ENCODE measurements around the gene PPP2R5D. TPM values are rescaled to one million over a fixed set of nuclear protein-coding genes. Genes with fewer than 3 reads are reported as not detected.

The PPP2R5D gene
- total RNA-seq, 1 experiment from 2014 or later = 27.4 TPM

- H3K4me3 ChIP-seq = peak overlapping the region; percentile 74
- H3K9me3 ChIP-seq = no peaks in the 10 kb centered on the region
- H3K36me3 ChIP-seq = peaks cover 5% of the 10 kb centered on the region
- DNase-seq = no peak
- no peaks in the 10 kb centered on the region for H3K27me3 ChIP-seq
These were observed 70.0 kb downstream of the PPP2R5D start for GRCh38 chr6:43054206-43054943.

DNA sequence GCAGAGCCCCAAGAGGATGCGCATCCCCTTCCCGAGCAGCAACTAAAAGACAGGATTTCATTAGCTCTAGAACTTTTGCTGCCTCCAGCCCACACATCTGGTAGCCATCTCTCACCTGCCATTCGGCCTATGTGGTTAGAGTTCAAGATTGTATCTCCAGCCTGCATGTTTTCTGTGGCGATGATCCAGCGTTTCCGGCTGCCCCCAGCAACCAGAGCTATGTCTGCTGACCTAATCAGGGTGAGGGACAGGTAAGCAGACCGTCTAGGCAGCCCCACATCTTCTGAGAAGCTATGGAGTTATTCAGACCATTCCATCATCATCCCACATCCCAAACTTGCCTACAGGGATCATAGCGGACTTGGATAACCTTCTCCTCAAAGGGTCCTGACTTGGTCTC lies 71.6 kb downstream of the PPP2R5D start:
- Histone ChIP-seq H3K4me3 (no peak overlapping the region), H3K36me3 (peaks cover 5% of the 10 kb centered on the region), H3K9me3 (no peaks in the 10 kb centered on the region), H3K27me3 (no peaks in the 10 kb centered on the region)
- no peak for DNase-seq

DNA sequence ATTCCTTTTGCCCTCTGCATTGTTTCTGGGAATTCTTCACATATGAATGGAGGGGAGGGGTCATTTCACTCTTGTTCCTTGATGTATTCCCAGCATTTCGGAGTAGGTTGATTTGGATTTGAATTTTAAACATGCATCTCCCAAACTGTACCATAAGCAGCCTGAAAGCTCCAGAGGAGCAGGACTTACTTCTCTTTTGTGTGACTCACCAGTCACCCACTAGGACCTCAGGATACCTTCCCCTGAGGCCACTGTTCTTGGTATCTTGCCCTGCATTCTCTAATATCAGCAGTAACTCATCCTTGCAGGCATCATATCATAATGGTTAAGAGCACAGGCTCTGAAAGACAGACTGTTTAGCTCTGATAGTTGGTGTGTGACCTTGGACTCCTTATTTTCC lies 74.2 kb downstream of the PPP2R5D start:
- Histone ChIP-seq H3K9me3 (no peaks in the 10 kb centered on the region), H3K27me3 (no peaks in the 10 kb centered on the region), H3K4me3 (peak overlapping the region; percentile 96), H3K36me3 (peaks cover 2% of the 10 kb centered on the region; the same call in 1 of the 2 replicates)
- DNase-seq = no peak

DNA sequence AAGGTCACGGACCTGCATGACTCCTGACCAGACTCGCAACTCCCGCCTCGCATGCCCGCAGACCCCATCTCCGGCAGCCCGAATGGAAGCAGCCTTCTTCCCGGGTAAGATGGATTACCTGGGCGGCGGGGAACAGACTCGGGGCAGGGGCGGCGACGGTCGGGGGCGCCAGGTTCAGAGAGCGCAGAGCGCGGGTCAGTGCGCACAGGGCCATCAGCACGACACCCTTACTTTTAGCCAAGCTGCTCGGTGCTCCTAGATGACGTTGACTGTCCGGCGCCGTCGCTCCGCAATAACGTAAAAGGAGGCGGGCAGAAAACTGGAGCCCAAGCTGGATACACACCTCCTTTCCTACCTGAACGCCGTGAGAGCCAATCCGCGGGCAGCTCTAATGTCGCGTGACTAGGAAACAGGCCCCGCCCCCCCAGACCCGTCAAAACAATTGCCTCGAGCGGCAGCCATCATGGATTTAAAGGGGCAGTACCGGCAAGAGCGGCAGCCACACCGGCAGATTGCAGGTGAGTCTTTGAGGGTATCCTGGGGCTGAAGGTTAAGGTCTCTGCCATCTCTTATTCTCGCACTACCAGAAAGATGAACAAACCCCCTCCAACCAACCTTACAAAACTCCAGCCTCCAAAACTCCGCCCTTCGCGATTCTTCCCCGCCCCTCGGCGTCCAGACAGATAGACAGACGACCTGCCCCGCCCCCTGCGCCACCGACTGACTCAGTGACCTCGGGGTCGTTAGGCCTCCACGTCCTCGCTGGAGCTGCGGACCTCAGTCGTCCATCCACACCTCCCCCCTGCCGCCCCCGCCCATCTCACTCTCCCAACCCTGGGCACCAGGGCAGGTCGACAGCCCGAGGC lies 75.0 kb downstream of the PPP2R5D start, which contains the start of the genes KLC4 and MRPL2:
TSS of gene KLC4 (plus strand) at position 464 of the 866 bp plus-strand sequence. CDS start 1,705 bp downstream, outside the sequence.
TSS of gene MRPL2 (minus strand) at position 267 of the 866 bp plus-strand sequence. CDS start at position 214, 53 bp downstream.
- Histone ChIP-seq H3K4me3 (peak within 1 kb of the TSS; percentile 96), H3K27me3 (no peaks in the 10 kb centered on the region)

DNA sequence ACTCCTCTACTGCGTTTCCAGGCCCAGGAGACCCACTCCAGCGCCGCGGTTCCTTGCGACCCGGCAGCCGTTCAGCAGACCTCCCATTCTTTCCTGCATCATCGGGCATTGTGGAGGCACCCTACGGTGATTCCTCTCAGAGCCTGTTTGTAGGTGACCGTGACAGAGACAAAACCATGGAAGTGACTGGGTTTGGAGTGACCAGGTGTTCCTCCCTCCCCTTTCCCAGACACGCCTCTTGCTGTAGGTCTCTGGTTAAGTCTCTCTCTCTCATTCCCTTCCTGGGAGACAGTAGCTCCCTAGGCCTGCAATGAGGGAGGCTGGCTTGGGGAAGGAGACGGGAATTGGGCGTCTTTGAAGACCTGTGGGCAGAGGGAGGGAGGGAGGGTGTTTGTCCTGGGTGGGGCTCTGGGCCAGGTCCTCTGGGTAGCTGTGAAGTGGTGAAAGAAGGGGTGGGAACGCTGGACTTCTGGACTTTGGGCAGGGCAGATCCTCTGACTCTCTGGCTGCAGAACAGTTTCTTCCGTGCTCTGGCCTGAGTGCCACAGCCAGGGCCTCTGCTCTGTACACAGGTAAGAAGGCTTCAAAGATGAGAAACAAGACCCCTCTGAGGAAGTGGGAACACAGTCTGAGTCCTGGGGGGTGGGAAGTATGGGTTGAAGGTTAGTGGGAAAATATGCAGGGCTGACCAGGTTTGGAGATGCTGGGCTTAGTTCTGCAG lies 75.8 kb downstream of the PPP2R5D start:
- no peak for DNase-seq
- Histone ChIP-seq H3K36me3 (peaks cover 2% of the 10 kb centered on the region; the same call in 1 of the 2 replicates), H3K27me3 (no peaks in the 10 kb centered on the region), H3K4me3 (peak overlapping the region; percentile 96), H3K9me3 (no peaks in the 10 kb centered on the region)

More for the DNA sequence above, 75.0 kb downstream of the PPP2R5D start, which contains the start of the genes KLC4 and MRPL2:
- Histone ChIP-seq H3K36me3 (peaks cover 2% of the 10 kb centered on the region; the same call in 1 of the 2 replicates), H3K9me3 (no peaks in the 10 kb centered on the region)
- DNase-seq = peak; percentile 94

DNA sequence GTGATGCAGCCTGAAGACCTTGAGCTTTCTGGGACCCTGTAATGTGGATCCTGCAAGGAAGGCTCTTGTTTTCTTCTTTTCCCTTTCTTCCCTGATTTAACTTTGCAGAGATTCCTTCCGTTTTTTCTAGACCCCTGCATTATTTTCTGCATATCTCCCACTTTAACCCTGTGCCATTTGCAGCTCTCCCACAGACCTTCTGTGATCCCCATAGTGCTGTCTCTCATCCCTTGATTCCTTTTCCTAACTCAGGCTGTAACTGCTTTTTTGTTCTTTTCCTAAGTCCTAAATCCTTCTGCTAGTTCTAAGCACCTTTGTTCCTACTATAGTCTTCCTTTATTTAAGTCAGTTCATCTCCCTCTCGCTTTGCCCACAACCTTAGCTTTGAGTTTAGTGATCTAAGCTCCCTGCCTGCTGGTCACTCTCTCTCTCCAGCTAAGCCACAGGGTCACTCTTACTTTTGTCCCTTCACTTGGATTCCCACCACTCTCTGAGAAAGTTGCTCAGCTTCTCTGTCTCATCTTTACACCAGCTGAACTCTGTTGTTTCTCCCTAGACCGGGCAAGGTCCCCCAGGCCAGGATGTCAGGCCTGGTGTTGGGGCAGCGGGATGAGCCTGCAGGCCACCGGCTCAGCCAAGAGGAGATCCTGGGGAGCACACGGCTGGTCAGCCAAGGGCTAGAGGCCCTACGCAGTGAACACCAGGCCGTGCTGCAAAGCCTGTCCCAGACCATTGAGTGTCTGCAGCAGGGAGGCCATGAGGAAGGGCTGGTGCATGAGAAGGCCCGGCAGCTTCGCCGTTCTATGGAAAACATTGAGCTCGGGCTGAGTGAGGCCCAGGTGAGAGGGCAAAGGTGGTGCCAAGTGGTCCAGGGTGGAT lies 76.6 kb downstream of the PPP2R5D start:
- Histone ChIP-seq H3K27me3 (no peaks in the 10 kb centered on the region), H3K36me3 (peaks cover 2% of the 10 kb centered on the region; the same call in 1 of the 2 replicates), H3K4me3 (no peak overlapping the region)

DNA sequence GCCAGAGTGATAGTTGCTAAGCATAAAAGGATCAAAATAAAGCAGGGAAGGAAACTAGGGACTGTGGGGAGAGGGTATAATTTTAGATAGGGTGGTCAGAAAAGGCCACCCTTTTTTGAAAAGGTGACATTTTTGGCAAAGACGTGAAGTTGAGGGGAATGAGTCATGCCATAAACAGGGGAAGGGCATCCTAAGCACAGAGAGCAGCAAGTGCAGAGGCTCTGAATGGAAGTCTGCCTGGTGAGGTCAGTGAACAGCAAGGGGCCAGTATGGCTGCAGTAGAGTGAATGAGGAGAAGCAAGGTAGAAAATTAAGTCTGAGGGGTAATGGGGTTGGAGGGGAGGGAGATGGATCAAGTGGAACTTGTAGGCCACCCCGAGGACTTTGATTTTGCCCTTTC lies 77.5 kb downstream of the PPP2R5D start:
- Histone ChIP-seq H3K36me3 (peaks cover 2% of the 10 kb centered on the region; the same call in 1 of the 2 replicates), H3K27me3 (no peaks in the 10 kb centered on the region), H3K9me3 (no peaks in the 10 kb centered on the region), H3K4me3 (no peak overlapping the region)
- DNase-seq = no peak

More for the DNA sequence above, 76.6 kb downstream of the PPP2R5D start:
- no peak for DNase-seq
- H3K9me3 ChIP-seq = no peaks in the 10 kb centered on the region

Other genes starting within 250 kb of the PPP2R5D start
- 29.2 and 37.5 TPM in 2 replicates for gene TBCC, start 238.5 kb upstream of the PPP2R5D start, total RNA-seq (2014; rRNA removed; shearing (Covaris generic); ENCODE audit: low replicate concordance)
- gene BICRAL, start 202.5 kb upstream of the PPP2R5D start, total RNA-seq (2014; rRNA removed; shearing (Covaris generic); ENCODE audit: low replicate concordance) = 0.40 and 2.3 TPM in 2 replicates
- gene RPL7L1, start 105.0 kb upstream of the PPP2R5D start, total RNA-seq (2014; rRNA removed; shearing (Covaris generic); ENCODE audit: low replicate concordance) = 73.0 and 90.1 TPM in 2 replicates
- gene PTCRA, start 68.5 kb upstream of the PPP2R5D start, total RNA-seq (2014; rRNA removed; shearing (Covaris generic); ENCODE audit: low replicate concordance) = not detected in 2 replicates
- gene CNPY3, start 55.1 kb upstream of the PPP2R5D start, total RNA-seq (2014; rRNA removed; shearing (Covaris generic); ENCODE audit: low replicate concordance) = 25.2 and 27.2 TPM in 2 replicates
- not detected in 2 replicates for gene GNMT, start 23.8 kb upstream of the PPP2R5D start, total RNA-seq (2014; rRNA removed; shearing (Covaris generic); ENCODE audit: low replicate concordance)
- 17.7 and 33.5 TPM in 2 replicates for gene PEX6, start 5.4 kb upstream of the PPP2R5D start, total RNA-seq (2014; rRNA removed; shearing (Covaris generic); ENCODE audit: low replicate concordance)
- 62.9 and 75.6 TPM in 2 replicates for gene MEA1, start 29.4 kb downstream of the PPP2R5D start, total RNA-seq (2014; rRNA removed; shearing (Covaris generic); ENCODE audit: low replicate concordance)
- gene KLHDC3, start 29.7 kb downstream of the PPP2R5D start, total RNA-seq (2014; rRNA removed; shearing (Covaris generic); ENCODE audit: low replicate concordance) = 34.4 and 51.7 TPM in 2 replicates
- 45.4 and 73.7 TPM in 2 replicates for gene RRP36, start 37.1 kb downstream of the PPP2R5D start, total RNA-seq (2014; rRNA removed; shearing (Covaris generic); ENCODE audit: low replicate concordance)
- 7.6 and 10.8 TPM in 2 replicates for gene CUL7, start 69.3 kb downstream of the PPP2R5D start, total RNA-seq (2014; rRNA removed; shearing (Covaris generic); ENCODE audit: low replicate concordance)
- 31.0 and 54.7 TPM in 2 replicates for gene MRPL2, start 74.9 kb downstream of the PPP2R5D start, total RNA-seq (2014; rRNA removed; shearing (Covaris generic); ENCODE audit: low replicate concordance)
- gene KLC4, start 75.1 kb downstream of the PPP2R5D start, total RNA-seq (2014; rRNA removed; shearing (Covaris generic); ENCODE audit: low replicate concordance) = 16.6 and 44.3 TPM in 2 replicates
- gene PTK7, start 91.7 kb downstream of the PPP2R5D start, total RNA-seq (2014; rRNA removed; shearing (Covaris generic); ENCODE audit: low replicate concordance) = 45.0 and 57.3 TPM in 2 replicates
- 20.9 and 22.8 TPM in 2 replicates for gene SRF, start 186.7 kb downstream of the PPP2R5D start, total RNA-seq (2014; rRNA removed; shearing (Covaris generic); ENCODE audit: low replicate concordance)
- gene CUL9, start 197.6 kb downstream of the PPP2R5D start, total RNA-seq (2014; rRNA removed; shearing (Covaris generic); ENCODE audit: low replicate concordance) = 6.2 and 47.2 TPM in 2 replicates
- 30.8 and 43.0 TPM in 2 replicates for gene DNPH1, start 244.9 kb downstream of the PPP2R5D start, total RNA-seq (2014; rRNA removed; shearing (Covaris generic); ENCODE audit: low replicate concordance)

All from MG63 (cell line).